CD14-positive monocyte (primary cell): Measurements from ENCODE around the gene SIX5. TPM values are rescaled to one million over a fixed set of nuclear protein-coding genes. Genes with fewer than 3 reads are reported as not detected.

Source experiments
- DNase-seq, 3 donors: peaks; one replicate each; pipeline ENCODE4 v3.0.0-alpha.2; 2011 to 2022
- H2AFZ ChIP-seq: 2 replicates; pipeline ENCODE4 v1.6.0; 2012; ENCODE audit warnings: mild to moderate bottlenecking, low read depth, low read length, inconsistent platforms; ENCODE audit not compliant: insufficient read depth, poor library complexity, severe bottlenecking
- H3K27ac ChIP-seq, 2 donors: 1 replicate in 1 of 2; 2 replicates in 1 of 2; pipeline ENCODE4 v1.5.1; 2012 to 2013; ENCODE audit warnings: low read length in 2 of 2, control low read depth in 1 of 2, inconsistent platforms in 1 of 2, low read depth in 1 of 2, mild to moderate bottlenecking in 1 of 2
- H3K27me3 ChIP-seq, 2 donors: one replicate each; pipeline versions ENCODE4 v1.6.0 to v1.6.1; 2011 to 2013; ENCODE audit warnings: low read length in 2 of 2; ENCODE audit not compliant: control insufficient read depth in 2 of 2, insufficient read depth in 2 of 2
- H3K36me3 ChIP-seq, 2 donors: replicated peaks in 1 of 2; 1 replicate in 1 of 2; 2 replicates in 1 of 2; pipeline versions ENCODE4 v1.5.1 to v1.6.1; 2012 to 2013; ENCODE audit warnings: low read length in 2 of 2, control low read depth in 1 of 2, inconsistent platforms in 1 of 2, mild to moderate bottlenecking in 1 of 2; ENCODE audit not compliant: insufficient read depth in 2 of 2, control insufficient read depth in 1 of 2
- H3K4me1 ChIP-seq, 2 donors: 1 replicate in 1 of 2; 2 replicates in 1 of 2; pipeline versions ENCODE4 v1.5.1 to v1.6.1; 2012 to 2013; ENCODE audit warnings: low read length in 2 of 2, control low read depth in 1 of 2, inconsistent platforms in 1 of 2, mild to moderate bottlenecking in 1 of 2, moderate library complexity in 1 of 2; ENCODE audit not compliant: insufficient read depth in 2 of 2, control insufficient read depth in 1 of 2
- H3K4me2 ChIP-seq: replicated peaks from 2 replicates; pipeline ENCODE3; 2012; ENCODE audit warnings: low read length, moderate library complexity, mild to moderate bottlenecking; ENCODE audit not compliant: poor library complexity, severe bottlenecking; ENCODE audit errors: extremely low read depth
- H3K4me3 ChIP-seq, 3 experiments: fragments of 200-600 bp in 1 of 3; sonication (generic) in 1 of 3; replicated peaks in 1 of 3; 1 replicate in 2 of 3; 2 replicates in 1 of 3; pipeline ENCODE4 v1.5.1; 2011 to 2013; ENCODE audit warnings: low read length in 3 of 3, mild to moderate bottlenecking in 3 of 3, control low read depth in 2 of 3, low read depth in 2 of 3, inconsistent platforms in 1 of 3, moderate library complexity in 1 of 3
- H3K79me2 ChIP-seq: 2 replicates; pipeline ENCODE4 v1.6.0; 2012; ENCODE audit warnings: mild to moderate bottlenecking, control low read depth, inconsistent platforms, low read length, moderate library complexity; ENCODE audit not compliant: insufficient read depth
- H3K9ac ChIP-seq: 2 replicates; pipeline ENCODE4 v1.6.0; 2017; ENCODE audit warnings: low read length, mild to moderate bottlenecking; ENCODE audit not compliant: insufficient read depth, poor library complexity, severe bottlenecking
- H3K9me3 ChIP-seq, 2 donors: replicated peaks in 1 of 2; 1 replicate in 1 of 2; 2 replicates in 1 of 2; pipeline versions ENCODE4 v1.5.1 to v1.6.1; 2012 to 2013; ENCODE audit warnings: low read length in 2 of 2, control low read depth in 1 of 2; ENCODE audit not compliant: control insufficient read depth in 1 of 2, insufficient read depth in 1 of 2
- H4K20me1 ChIP-seq: 2 replicates; pipeline ENCODE4 v1.6.0; 2012; ENCODE audit warnings: mild to moderate bottlenecking, low read length, control low read depth, moderate library complexity; ENCODE audit not compliant: insufficient read depth
- H3K27ac Mint-ChIP-seq, 7 donors: one replicate each; pipeline ENCODE4 v1.8.0; 2020; ENCODE audit warnings: mild to moderate bottlenecking in 7 of 7, mixed read lengths in 7 of 7, moderate library complexity in 6 of 7, inconsistent platforms in 2 of 7
- H3K27me3 Mint-ChIP-seq, 3 donors: one replicate each; pipeline ENCODE4 v1.8.0; 2021 to 2022; ENCODE audit warnings: low read depth in 3 of 3, mild to moderate bottlenecking in 3 of 3, mixed read lengths in 3 of 3, moderate library complexity in 3 of 3, inconsistent platforms in 1 of 3
- H3K36me3 Mint-ChIP-seq, 2 donors: one replicate each; pipeline ENCODE4 v1.8.0; 2020; ENCODE audit warnings: mixed read lengths in 2 of 2, inconsistent platforms in 1 of 2, mild to moderate bottlenecking in 1 of 2
- H3K4me1 Mint-ChIP-seq: one replicate; pipeline ENCODE4 v1.8.0; 2020; ENCODE audit warnings: mild to moderate bottlenecking, mixed read lengths
- H3K4me3 Mint-ChIP-seq, 2 donors: one replicate each; pipeline ENCODE4 v1.8.0; 2020; ENCODE audit warnings: mild to moderate bottlenecking in 2 of 2, mixed read lengths in 2 of 2, moderate library complexity in 1 of 2
- H3K9me3 Mint-ChIP-seq, 7 donors: one replicate each; pipeline ENCODE4 v1.8.0; 2020 to 2022; ENCODE audit warnings: mixed read lengths in 7 of 7, mild to moderate bottlenecking in 6 of 7, moderate library complexity in 6 of 7, inconsistent platforms in 2 of 7
- CTCF ChIP-seq: fragments of 200-600 bp; IDR thresholded peaks from one replicate; pipeline ENCODE4 v1.8.0; 2022; ENCODE audit warnings: antibody characterized with exemption, mild to moderate bottlenecking
- WGBS: methylation state at CpG from one replicate; pipeline ENCODE4 v1.1.5; 2013; ENCODE audit warnings: missing lambda C conversion rate; ENCODE audit not compliant: insufficient coverage; 5-methylcytosine and 5-hydroxymethylcytosine counted together
- intact Hi-C, 2 donors: fragments of 100-400 bp; cut with micrococcal nuclease; formaldehyde crosslinking; loops; one replicate each; pipeline versions ENCODE4 v1.15.0 to v1.15.1; 2023
- polyA plus RNA-seq, 3 donors: library from polyadenylated mRNA; depleted of rRNA in 1 of 3; unstranded in 2 of 3; stranded (reverse) in 1 of 3; fragments of 300-500 nt in 2 of 3; fragments of >200 nt in 1 of 3; fragmentation: Illumina TruSeq in 2 of 3; gene quantifications; 1 replicate in 2 of 3; 2 replicates in 1 of 3; pipeline ENCODE4 v1.2.3, GENCODE V29; 2012 to 2021

Gene SIX5
- polyA plus RNA-seq, 3 donors = 0.04 TPM; not detected in 2

- Histone ChIP-seq H3K27ac (peak overlapping the region; percentile 75 to 87), H3K4me3 (peak overlapping the region; percentile 45 to 90 (median 49)), H3K9me3 (no peaks in the 10 kb centered on the region), H3K27me3 (no peaks in the 10 kb centered on the region), H3K9ac (peak overlapping the region; percentile 67), H3K79me2 (peaks cover 62% of the 10 kb centered on the region), H4K20me1 (peaks cover 40% of the 10 kb centered on the region), H3K4me2 (peak overlapping the region; percentile 85), H3K4me1 (peaks cover 21 to 29% of the 10 kb centered on the region in 2 donors), H2AFZ (peak overlapping the region; percentile 75), H3K36me3 (peaks cover 9 to 23% of the 10 kb centered on the region in 2 donors)
- H3K27ac Mint-ChIP-seq = peak overlapping the region; percentile 90 to 96 (median 93)
- peaks cover 15 to 40% of the 10 kb centered on the region in 2 donors for H3K36me3 Mint-ChIP-seq
- peak; percentile 99 for DNase-seq
- intact Hi-C loops = loop anchor here (1.0 to 2.0 kb wide), 2 partner anchors 13 to 24 kb away; partner anchors contain the start of gene FBXO46 (in 2 of the 2)
- no peak for TF ChIP-seq CTCF
- peaks cover 0 to 3% (median 3%) of the 10 kb centered on the region in 3 donors for H3K27me3 Mint-ChIP-seq
- under 1% methylated on average over 44 of the region's 51 CpGs for WGBS
- peaks cover 38% of the 10 kb centered on the region for H3K4me1 Mint-ChIP-seq
- peaks cover 0 to 2% (median 0%) of the 10 kb centered on the region in 7 donors for H3K9me3 Mint-ChIP-seq
- H3K4me3 Mint-ChIP-seq = peak overlapping the region; percentile 93 to 98
Observed at GRCh38 chr19:45717131-45717982, 51.7 kb downstream of the SIX5 start.

GRCh38 chr19:45716359-45717130, 52.5 kb downstream of the SIX5 start:
- no peaks in the 10 kb centered on the region for H3K9me3 Mint-ChIP-seq
- H3K4me2 ChIP-seq = peak overlapping the region; percentile 85
- intact Hi-C loops = loop anchor here (1.0 to 2.0 kb wide), 2 partner anchors 14 to 23 kb away; partner anchors contain the start of gene FBXO46 (in 2 of the 2)
- 2% methylated on average over 21 of the region's 24 CpGs for WGBS
- H3K4me1 Mint-ChIP-seq = peaks cover 33% of the 10 kb centered on the region
- peaks cover 38% of the 10 kb centered on the region for H4K20me1 ChIP-seq
- peak overlapping the region; percentile 61 for H3K9ac ChIP-seq
- peaks cover 56% of the 10 kb centered on the region for H3K79me2 ChIP-seq
- H3K36me3 Mint-ChIP-seq = peaks cover 14 to 38% of the 10 kb centered on the region in 2 donors
- peaks cover 0 to 3% (median 3%) of the 10 kb centered on the region in 3 donors for H3K27me3 Mint-ChIP-seq
- H2AFZ ChIP-seq = peak overlapping the region; percentile 74
- TF ChIP-seq CTCF = no peak
- no peaks in the 10 kb centered on the region for H3K9me3 ChIP-seq
- H3K27ac ChIP-seq = peak overlapping the region in 1 of 2 donors; percentile 57
- peaks cover 16 to 26% of the 10 kb centered on the region in 2 donors for H3K36me3 ChIP-seq
- DNase-seq = no peak
- peak overlapping the region; percentile 93 to 98 for H3K4me3 Mint-ChIP-seq
- peak overlapping the region; percentile 90 to 96 (median 93) for H3K27ac Mint-ChIP-seq
- H3K4me1 ChIP-seq = peaks cover 21 to 29% of the 10 kb centered on the region in 2 donors
- no peaks in the 10 kb centered on the region for H3K27me3 ChIP-seq
- peak overlapping the region; percentile 45 to 90 (median 49) for H3K4me3 ChIP-seq
